ENCODE measurements around the gene KCTD20.

- TF ChIP-seq CTCF (conservative IDR thresholded peaks at IDR 0.05) = no peak
- TF ChIP-seq ZFX (IDR thresholded peaks at IDR 0.05) = no peak
Measured at GRCh38 chr6:36413489-36414480, 29.0 kb upstream of the KCTD20 start.
